GM19324 (cell line): ENCODE data around the gene GNA14.

Experiments used
- ATAC-seq: cut with Tn5 transposase; IDR thresholded peaks from one replicate; pipeline ENCODE4 v1.9.1; 2021; ENCODE audit warnings: mild to moderate bottlenecking, moderate library complexity; ENCODE audit not compliant: unreplicated experiment, low FRiP score

GNA14 gene

DNA sequence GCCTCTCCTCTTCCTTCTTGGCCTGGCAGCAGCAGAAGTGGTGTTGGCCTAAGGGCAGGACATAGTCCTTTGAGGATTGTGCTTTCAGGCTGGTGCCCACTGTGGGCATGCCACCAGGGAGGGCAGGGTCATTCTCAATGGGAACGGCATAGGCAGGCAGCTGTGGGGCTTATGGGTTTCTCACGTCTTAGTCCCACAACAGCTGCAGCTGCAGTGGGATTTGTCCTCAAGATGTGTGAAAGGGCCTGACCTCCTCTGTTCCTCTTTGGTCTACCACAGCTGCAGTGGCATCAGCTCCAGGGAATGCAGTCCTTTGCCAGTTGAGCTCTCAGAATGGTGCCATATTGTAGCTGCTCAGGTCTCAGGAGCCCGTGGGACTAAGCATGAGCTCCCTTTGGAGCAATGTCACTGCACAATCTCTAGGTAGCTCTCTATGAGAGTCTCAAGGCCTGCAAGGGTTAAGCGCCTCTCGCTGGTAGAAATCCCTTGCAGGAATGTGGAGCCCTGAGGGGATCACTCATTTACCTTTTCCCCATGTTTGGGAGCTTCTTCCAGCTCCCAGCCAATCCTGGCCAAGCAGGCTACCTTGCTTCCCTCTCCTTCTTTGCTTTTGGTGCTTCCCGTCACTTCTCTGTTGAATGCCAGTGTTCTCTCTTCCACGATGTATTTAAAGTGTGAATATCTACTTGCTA, 104.8 kb downstream of the GNA14 start:
- no peak for ATAC-seq

DNA sequence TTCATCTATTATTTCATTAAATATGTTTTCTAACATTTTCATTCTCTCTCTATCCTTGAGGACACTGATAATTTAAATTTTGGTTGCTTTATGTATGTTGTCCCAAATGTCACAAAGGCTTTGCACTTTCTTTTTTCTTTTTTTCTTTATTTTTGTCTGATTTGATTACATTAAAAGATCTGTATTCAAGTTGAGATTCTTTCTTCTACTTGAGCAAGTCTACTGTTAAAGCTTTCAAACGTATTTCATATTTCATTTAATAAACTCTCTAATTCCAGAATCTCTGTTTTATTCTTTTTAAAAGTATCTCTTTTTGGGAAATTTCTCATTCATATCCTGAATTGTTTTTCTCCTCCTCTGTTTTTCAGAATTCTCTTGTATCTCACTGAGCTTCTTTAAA, 106.5 kb downstream of the GNA14 start:
- no peak for ATAC-seq

DNA sequence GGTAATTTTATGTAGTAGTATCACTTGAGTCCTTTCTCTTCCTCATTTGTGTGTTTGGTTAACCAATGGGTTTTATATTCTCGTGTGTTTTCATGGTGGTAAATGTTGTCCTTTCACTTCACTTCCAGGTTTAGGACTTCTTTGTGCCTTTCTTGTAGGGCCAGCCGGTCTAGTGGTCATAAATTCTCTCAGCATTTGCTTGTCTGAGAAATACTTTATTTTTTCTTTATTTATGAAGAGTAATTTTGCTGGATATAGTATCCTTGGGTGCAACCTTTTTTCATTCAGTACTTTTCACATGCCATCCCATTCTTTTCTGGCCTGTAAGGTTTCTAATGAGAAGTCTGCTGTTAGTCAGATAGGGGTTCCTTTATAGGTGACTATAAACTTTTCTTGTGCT, 107.1 kb downstream of the GNA14 start:
- ATAC-seq, result no peak

DNA sequence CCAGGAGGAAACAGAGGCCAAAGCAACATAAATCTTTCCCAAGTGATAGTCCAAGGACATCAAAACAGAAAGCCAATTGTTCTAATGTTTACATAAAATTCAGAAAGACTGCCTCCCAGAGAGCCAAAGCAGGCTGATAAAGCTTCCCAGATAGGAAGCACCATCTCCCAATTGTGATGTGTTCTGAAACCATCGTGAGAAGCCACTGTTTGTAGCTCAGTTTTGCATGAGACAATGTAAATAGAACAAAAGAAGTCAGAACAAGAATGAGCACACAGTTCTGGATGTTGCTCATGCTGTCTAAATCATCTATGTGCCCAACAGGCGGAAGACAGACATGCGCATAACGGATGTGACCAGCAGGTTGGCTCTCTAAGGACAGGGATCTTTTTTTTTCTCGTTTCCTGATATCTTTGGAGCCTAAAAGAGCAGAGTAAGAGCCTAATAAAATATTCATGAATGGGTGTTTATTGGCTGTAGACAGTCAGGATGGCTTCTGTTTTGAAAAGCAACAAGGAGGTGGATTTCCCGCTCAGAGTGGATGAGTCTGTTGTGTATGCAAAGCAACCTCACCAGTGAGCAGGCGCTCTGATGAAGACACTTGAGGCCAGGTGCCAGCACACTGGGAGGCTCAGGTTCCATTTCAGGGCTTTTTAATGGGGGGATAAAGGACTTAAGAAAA, 113.6 kb downstream of the GNA14 start:
- ATAC-seq, result no peak

DNA sequence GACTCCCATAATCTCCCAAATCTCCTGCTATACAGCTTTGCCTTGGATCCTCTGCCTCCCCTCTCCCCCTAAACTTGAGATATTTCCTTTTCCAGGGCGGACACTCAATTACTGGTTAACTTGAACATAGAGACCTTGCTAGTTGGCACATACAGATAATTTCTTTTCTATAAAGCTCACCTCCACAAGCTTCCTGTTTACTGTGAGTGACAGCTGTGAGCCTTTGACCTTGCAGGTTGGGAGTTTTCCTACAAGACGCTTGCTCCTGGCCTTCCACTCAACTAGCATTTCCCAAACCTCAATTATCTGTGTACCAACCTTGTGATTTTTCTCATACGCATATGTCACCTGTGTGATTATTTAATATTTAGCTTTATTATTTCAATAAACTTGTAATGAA, 114.5 kb downstream of the GNA14 start:
- no peak for ATAC-seq

DNA sequence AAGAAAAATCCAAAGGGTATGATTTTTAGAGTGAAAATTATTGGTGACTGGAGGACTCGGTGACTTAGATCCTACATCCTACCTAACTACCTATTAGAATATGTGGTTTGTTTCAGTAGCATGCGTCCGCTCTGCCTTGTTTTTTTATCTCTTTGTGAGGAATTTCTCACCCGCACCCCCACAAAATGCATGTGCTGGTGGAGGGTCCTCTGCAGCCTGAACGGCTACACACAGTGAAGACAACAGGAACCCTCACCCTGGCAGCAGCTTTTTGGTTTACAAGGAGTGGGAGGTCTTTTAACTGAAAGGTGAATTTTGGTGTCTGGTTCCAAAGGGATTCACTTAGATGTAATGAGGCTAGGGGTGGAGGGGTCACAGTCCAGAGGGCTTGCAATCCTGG, 115.5 kb downstream of the GNA14 start:
- no peak for ATAC-seq

DNA sequence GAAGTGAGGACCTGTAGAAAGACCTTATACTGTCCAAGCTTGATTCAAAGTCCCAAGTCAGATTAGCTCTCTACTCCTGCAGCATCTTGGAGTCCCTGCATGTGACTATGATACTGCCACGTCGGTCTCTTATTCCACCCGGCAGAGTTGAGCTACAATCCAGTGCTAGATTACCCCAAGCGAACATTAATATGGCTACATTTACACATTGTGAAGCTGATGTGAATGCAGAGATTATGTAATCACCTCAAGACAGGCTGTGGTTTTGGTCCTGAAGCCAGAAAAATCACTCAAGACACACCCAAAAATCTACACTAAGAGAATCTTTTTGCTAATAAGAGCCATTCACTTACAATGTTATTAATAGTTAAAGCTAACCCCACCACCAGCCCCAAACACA, 116.7 kb downstream of the GNA14 start:
- ATAC-seq, result no peak

DNA sequence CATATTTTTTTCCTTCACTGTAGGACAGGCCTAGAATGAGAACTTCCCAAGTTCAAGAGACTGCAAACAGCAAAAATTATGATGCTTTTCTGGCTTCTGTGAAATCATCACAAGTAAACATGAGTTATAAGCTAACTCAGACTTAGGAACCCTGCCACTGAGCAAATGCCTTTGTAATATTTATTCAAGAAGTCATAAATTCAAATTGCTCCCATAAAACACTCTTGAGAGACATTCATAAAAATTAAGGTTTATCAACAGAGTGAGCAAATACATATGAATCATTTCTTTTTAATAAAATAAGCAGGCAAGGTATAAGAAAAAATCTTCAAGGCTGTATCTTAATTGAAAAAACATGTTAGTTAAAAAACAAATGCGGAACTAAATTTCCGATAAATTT, 124.2 kb downstream of the GNA14 start:
- no peak for ATAC-seq

DNA sequence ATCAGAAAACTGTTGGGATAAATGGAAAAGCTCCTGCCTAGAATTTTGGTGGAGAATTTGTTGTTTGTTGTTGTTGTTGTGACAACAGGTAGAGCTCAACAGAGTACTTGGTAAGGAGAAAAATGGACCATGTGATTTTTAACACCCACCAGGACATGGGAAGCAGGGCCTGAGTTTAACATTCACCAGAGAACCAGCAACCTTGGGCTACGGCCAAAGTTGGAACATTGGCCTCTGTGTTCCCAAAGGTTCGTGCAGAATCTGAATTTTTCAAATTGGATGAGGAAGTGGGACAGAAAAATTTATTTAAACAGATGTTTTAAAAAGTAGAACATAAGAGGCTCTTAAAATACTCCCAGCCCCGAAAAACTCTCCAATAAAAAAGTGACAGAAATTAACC, 127.0 kb downstream of the GNA14 start:
- ATAC-seq, result no peak

DNA sequence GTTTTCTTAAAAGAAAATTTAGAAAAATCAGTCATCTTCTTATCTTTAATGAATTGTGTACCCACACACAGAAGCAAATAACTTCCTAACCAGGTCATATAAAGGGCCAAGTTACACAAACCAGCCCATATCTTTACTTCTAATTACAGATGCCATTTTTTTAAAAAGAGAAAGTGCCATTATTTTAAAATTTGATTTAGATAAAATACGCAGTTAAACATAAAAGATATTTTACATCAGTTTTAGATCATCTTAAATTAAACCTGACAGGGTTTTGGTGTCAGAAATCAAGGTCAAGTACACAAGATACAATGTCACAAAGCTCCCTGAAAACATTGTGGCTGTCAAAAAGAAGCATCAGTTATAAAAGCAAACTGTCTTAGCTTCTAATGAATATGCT, 129.4 kb downstream of the GNA14 start:
- no peak for ATAC-seq

DNA sequence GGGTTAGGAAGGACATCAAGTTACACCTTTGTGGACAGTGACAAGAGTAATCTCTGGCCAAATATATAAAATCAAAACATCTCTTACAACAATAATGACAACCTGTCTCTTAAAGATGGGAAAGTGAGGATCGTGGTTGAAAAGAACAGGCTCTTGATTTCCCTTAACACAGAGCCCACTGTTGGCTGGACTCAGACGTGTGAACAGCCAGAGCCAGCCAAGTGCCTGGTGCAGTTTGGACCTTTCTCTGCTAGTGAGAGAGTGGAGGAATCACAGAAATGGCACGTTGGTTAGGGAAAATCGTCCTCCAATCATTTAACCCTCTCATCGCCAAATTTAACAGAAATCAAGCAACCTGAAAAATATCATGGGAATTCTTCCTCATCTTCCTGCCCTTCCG, 131.3 kb downstream of the GNA14 start:
- ATAC-seq, result no peak

DNA sequence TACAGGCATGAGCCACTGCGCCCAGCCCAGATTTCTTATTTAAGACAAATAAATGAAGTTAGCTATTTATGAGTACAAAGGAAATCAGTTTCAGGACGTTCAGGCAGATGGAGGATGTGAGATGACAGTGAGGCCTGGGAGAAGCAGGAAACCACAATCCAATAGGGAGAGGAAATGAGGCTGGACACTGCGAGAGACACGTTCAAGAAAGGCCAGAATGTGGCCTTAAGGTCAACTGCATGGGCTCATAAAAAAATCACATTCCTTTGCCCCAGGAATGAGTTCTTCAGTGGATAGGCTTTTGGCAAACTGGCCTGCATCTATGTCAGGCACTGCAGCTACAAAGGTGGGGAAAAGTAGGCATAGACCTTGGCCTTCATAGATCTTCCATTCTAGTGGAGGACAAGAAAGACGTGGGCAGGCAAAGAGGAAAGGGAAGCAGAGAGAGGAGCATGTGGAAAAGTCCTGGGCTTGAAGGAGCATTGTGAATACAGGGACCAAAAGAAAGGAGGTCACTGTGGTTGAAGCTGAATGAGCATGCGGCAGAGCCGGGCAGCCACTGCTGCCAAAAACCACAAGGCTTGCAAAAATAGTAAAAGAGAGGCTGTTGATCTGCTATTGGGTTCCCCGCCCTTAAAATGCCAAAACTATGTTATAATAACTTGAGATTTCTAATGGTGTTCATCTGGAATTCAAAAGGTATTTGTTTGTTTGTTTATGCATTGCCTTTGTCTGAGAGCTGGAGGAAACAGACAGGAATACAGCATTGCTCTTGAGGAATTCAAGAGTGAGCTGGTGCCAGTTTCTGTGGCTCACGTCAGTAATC, 133.0 kb downstream of the GNA14 start:
- no peak for ATAC-seq

DNA sequence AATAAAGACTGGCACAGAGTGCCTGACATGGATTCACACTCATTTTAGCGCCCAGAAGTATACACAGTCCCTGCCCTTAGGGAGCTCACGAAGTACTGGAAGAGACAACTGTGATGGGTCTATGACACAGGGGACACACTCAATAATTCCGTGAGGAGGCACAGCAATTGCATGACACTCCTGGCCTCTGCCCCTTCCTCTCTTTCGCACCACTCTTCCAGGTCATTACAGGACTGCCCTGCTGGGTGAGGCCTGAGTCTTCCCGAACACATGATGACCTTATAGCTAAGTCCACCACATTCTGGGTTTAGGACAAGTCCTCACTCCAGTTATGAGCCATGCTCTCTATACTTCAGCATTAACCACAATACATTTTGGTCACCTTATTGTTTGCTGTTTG, 134.7 kb downstream of the GNA14 start:
- no peak for ATAC-seq

DNA sequence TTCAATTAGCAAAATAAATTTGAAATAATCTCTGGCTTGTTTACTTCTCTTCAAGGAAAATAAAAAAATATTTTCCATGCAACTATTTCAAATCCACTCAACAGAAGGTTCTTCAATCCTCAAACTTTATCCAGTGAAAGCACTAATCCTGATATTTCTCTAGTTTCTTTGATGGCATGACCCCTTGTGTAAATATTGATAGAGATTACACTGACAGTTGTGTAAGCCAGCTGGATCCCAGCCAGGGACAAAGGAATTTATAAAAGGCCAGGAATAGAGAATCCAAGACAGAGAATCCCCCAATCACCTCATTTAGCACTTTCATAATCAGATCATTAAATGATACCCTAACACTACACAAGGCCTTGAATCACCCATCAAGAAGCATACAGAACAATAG, 135.2 kb downstream of the GNA14 start:
- ATAC-seq, result no peak

DNA sequence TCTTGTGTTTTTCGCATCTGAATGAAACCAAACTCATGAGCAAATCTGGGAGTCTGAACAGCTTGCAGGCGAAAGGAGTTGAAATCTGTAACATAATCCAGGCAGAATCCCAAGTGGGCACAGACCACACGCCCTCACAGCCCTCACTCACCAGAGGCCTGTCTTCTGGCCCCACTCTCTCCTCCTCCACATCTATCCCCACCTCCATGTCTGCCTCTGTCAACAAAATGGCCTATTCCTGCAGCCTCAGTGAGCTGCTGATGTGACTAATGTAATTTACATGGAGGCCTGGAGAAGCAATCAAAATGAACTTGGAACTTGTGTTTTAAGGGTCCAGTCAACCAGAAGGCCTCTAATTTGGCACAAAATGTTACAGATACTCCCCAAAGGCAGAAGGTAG, 136.6 kb downstream of the GNA14 start:
- ATAC-seq, result no peak

DNA sequence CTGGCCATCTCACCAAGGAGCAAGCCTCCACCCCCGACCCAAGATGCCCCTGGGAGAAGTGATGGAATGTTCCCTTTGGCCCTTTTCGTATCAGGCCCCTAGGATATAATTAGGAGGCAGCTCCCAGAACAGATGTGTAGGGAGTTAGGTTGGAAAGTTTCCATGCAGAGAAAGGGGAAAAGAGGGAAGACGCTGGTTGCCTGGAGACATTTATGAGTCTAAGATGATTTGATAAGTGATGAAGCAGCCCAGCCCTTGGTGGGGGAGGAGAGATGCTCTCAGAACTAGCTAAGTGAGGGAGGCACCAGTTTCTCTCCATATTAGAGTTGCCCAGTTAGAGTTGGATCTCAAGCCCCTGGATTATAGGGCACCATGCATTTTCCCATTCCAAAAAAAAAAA, 137.5 kb downstream of the GNA14 start:
- no peak for ATAC-seq

DNA sequence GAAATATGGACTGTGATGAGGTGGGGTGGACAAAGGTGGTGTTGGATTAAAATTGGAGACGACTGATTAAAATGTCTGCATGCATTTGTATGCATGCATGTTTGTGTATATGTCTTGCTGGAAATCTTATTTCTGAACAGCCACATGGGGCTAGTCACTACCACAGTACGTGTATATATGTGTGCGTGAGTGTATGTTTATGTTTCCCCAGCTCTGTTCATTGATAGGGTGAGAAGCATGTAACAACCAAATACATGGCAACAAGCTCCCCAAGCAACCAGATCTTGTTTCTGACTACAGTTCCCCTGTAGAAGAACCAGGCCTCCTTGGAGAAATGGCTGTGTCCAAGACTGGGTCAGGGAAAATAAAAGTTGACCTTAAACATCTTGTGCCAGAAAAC, 139.7 kb downstream of the GNA14 start:
- no peak for ATAC-seq

DNA sequence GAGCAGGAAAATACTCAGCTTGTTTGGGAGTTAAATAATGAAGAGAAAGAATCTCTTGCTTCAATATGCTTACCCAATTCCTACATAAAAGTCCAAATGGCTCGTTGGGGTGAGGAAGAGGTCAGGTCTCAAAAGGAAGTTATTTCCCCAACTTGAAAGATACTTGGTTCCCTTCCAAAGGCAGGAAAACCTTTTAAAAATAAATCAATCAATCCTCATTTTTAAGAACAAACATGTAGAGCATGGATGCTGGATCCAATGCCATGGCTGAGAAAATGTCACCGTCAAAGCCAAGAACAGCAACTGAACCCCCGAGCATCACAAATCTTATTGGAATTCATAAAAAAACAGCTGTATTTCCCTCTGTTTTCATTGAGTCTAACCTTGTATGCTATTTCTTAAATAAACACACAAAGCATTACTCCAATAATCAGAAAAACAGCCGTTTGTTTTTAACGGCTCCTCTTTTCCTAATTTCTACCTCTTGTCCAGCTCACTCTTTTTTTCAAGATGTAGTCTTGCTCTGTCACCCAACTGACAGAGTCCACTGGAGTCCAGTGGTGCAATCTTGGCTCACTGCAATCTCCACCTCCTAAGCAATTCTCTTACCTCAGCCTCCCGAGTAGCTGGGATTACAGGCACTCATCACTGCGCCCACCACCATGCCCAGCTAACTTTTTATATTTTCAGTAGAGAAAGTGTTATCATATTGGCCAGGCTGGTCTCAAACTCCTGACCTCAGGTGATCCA, 140.7 kb downstream of the GNA14 start:
- ATAC-seq, result no peak

DNA sequence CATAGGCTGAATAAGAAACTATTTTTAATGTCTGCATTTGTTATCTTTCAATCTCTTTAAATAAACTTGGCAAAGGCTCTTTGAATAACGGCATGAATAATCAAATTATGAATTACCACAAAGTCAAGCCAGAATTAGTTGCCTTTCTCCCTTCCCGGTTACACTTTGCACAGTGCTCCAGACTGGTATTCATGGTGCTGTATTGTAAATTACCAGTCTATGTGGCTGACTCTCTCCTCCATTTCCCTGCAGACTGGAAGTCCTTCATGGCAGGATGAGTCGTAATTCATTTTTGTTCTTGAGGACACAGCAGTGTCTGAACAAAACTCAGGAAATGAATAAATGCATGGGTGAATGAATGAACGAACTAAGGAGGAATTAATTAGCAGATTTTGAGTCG, 142.9 kb downstream of the GNA14 start:
- no peak for ATAC-seq

DNA sequence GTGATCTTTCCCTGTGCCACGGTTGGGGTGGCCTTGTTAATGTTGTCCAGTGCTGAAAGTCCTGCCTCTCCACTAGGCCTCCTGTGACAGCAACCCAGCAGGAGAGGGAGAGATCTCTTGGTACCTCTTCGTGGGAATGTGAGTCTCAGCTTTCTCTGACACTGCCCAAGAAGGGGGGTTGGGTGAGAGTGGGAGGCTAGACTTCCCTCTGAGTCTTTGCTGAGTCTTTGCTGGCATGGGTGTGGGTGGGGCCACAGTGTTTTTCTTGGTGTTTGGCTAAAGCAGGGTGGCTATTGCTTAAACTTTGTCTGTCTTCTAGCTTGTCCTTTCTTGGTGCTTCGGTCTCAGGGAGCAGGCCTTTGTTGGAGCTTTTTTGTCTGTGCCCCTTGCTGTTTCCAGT, 145.6 kb downstream of the GNA14 start:
- no peak for ATAC-seq

DNA sequence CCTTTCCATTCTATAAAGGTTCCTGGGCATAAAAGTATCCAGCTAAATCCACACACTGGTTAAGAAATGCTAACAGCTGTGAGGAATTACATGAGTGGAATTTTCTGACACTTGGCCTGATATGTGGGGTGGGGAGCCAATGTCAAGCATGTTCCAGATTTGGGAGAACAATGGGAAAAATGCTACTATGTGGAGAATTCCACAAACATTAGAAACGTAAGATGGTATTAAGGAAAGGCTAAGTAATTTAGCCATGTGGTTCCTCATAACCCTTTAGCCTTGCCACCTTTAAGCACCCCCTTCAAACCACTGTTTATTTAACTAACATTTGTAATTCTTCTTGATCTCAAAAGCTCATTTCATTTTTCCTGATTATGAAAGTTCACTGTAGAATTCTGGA, 149.2 kb downstream of the GNA14 start:
- no peak for ATAC-seq
